ENCODE results near the gene ZNF169. TPM values are rescaled to one million over a fixed set of nuclear protein-coding genes. Genes with fewer than 3 reads are reported as not detected.
"Not testable (repeated sequence)": the region's sequence is repeated elsewhere in the genome, so short reads cannot be mapped to it uniquely, and the experiment has no call there.

ZNF169 gene
- total RNA-seq, 2 experiments from 2014 or later = 11.2 to 22.2 TPM

DNA sequence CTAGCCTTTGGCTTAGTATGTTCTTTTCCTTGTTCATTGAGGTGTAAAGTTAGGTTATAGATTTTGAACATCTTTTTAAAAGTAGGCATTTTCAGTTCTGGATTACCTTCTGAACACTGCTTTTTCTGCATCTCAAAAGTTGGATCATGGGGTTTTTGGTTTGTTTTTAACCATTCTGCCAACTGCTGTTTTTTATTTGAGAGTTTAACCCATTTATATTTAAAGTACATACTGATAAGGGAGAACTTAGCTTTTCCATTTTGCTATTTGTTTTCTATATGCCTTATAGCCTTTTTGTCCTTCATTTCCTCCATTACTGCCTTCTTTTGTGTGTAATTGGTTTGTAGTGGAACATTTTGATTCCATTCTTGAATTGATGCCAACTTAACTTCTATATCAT, 30.5 kb upstream of the ZNF169 start:
- intact Hi-C loops (cut with micrococcal nuclease; ENCODE audit: unreplicated experiment) = no loop called here
- no TSS peak for BruUV-seq (replicated peaks)
- Histone ChIP-seq H3K27ac (ENCODE audit: low read depth, low read length, poor library complexity, severe bottlenecking) (no peak overlapping the region), H3K9me3 (ENCODE audit: low read length) (no peaks in the 10 kb centered on the region), H3K4me1 (ENCODE audit: insufficient read depth, low read length, poor library complexity, severe bottlenecking) (no peaks in the 10 kb centered on the region), H3K9me2 (ENCODE audit: insufficient read depth, low read length) (no peaks in the 10 kb centered on the region), H3K4me3 (ENCODE audit: low read depth, low read length, poor library complexity, severe bottlenecking) (no peak overlapping the region), H2AFZ (ENCODE audit: low read length) (no peak overlapping the region), H3K36me3 (ENCODE audit: insufficient read depth, low read length) (no peaks in the 10 kb centered on the region), H4K20me1 (ENCODE audit: insufficient read depth, low read length) (no peaks in the 10 kb centered on the region), H3K4me2 (ENCODE audit: low read length) (no peak overlapping the region), H3K79me2 (ENCODE audit: insufficient read depth, low read depth, low read length) (no peaks in the 10 kb centered on the region)
- TF ChIP-seq, protein P1, sequence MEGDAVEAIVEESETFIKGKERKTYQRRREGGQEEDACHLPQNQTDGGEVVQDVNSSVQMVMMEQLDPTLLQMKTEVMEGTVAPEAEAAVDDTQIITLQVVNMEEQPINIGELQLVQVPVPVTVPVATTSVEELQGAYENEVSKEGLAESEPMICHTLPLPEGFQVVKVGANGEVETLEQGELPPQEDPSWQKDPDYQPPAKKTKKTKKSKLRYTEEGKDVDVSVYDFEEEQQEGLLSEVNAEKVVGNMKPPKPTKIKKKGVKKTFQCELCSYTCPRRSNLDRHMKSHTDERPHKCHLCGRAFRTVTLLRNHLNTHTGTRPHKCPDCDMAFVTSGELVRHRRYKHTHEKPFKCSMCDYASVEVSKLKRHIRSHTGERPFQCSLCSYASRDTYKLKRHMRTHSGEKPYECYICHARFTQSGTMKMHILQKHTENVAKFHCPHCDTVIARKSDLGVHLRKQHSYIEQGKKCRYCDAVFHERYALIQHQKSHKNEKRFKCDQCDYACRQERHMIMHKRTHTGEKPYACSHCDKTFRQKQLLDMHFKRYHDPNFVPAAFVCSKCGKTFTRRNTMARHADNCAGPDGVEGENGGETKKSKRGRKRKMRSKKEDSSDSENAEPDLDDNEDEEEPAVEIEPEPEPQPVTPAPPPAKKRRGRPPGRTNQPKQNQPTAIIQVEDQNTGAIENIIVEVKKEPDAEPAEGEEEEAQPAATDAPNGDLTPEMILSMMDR (conservative IDR thresholded peaks at IDR 0.05; ENCODE audit: low read length) = no peak
- TF ChIP-seq EZH2phosphoT487 (IDR thresholded peaks at IDR 0.05; ENCODE audit: borderline replicate concordance, low read depth, low read length) = no peak
- POLR2A ChIA-PET = interaction anchor here (0.8 kb wide), 1 partner anchor 24 kb away, joined by 4 read pairs; no protein-coding TSS in a partner anchor
- DNase-seq (ENCODE audit: low spot score) = no peak
- CTCF ChIA-PET (ENCODE audit: unreplicated experiment) = no interaction called here

DNA sequence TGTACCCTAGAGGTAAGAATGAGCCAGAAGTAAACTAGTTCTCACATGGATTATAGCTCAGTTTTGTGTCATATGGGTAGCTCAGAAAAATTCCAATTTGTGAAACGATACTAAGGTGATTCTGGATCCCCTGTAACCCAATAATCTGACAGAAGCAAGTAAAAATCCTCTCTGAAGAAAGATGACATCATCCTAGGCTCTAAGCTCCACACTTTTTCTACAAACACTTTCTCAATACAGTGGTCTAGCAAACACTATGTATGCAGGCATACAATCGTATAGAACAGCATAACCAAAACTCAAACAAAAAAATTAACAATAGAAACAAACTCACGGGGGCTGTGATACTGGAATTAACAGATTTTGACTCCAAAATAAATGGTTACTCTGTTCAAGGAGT, 26.7 kb upstream of the ZNF169 start:
- Histone ChIP-seq H3K36me3 (ENCODE audit: insufficient read depth, low read length) (no peaks in the 10 kb centered on the region), H2AFZ (ENCODE audit: low read length) (no peak overlapping the region), H3K4me3 (ENCODE audit: low read depth, low read length, poor library complexity, severe bottlenecking) (no peak overlapping the region), H3K4me1 (ENCODE audit: insufficient read depth, low read length, poor library complexity, severe bottlenecking) (no peaks in the 10 kb centered on the region), H3K4me2 (ENCODE audit: low read length) (no peak overlapping the region), H3K9me2 (ENCODE audit: insufficient read depth, low read length) (no peaks in the 10 kb centered on the region), H3K27ac (ENCODE audit: low read depth, low read length, poor library complexity, severe bottlenecking) (no peak overlapping the region), H3K79me2 (ENCODE audit: insufficient read depth, low read depth, low read length) (no peaks in the 10 kb centered on the region), H4K20me1 (ENCODE audit: insufficient read depth, low read length) (no peaks in the 10 kb centered on the region), H3K9me3 (ENCODE audit: low read length) (no peaks in the 10 kb centered on the region)
- DNase-seq (ENCODE audit: low spot score) = no peak
- no peak for TF ChIP-seq EZH2phosphoT487 (IDR thresholded peaks at IDR 0.05; ENCODE audit: borderline replicate concordance, low read depth, low read length)
- TF ChIP-seq, protein P1 (conservative IDR thresholded peaks at IDR 0.05; ENCODE audit: low read length) = no peak
- POLR2A ChIA-PET = interaction anchor here (0.6 kb wide), 1 partner anchor 41 kb away, joined by 3 read pairs; no protein-coding TSS in a partner anchor
- intact Hi-C loops (cut with micrococcal nuclease; ENCODE audit: unreplicated experiment) = no loop called here
- no TSS peak for BruUV-seq (replicated peaks)
- CTCF ChIA-PET (ENCODE audit: unreplicated experiment) = no interaction called here

DNA sequence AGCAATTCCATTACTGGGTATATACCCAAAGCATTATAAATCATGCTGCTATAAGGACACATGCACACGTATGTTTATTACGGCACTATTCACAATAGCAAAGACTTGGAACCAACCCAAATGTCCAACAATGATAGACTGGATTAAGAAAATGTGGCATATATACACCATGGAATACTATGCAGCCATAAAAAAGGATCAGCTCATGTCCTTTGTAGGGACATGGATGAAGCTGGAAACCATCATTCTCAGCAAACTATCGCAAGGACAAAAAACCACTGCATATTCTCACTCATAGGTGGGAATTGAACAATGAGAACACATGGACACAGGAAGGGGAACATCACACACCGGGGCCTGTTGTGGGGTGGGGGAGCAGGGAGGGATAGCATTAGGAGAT, 18.0 kb upstream of the ZNF169 start:
- intact Hi-C loops (cut with micrococcal nuclease; ENCODE audit: unreplicated experiment); DNase-seq (ENCODE audit: low spot score); CTCF ChIA-PET (ENCODE audit: unreplicated experiment); H3K9me3 ChIP-seq (ENCODE audit: low read length); POLR2A ChIA-PET; H3K36me3 ChIP-seq (ENCODE audit: insufficient read depth, low read length); H3K9me2 ChIP-seq (ENCODE audit: insufficient read depth, low read length); H3K4me2 ChIP-seq (ENCODE audit: low read length); H4K20me1 ChIP-seq (ENCODE audit: insufficient read depth, low read length); H3K79me2 ChIP-seq (ENCODE audit: insufficient read depth, low read depth, low read length); H3K4me1 ChIP-seq (ENCODE audit: insufficient read depth, low read length, poor library complexity, severe bottlenecking); H3K27ac ChIP-seq (ENCODE audit: low read depth, low read length, poor library complexity, severe bottlenecking); H3K4me3 ChIP-seq (ENCODE audit: low read depth, low read length, poor library complexity, severe bottlenecking); H2AFZ ChIP-seq (ENCODE audit: low read length); BruUV-seq (replicated peaks): not testable (repeated sequence)
